Measurements from ENCODE around the gene NPAS3. TPM values are rescaled to one million over a fixed set of nuclear protein-coding genes. Genes with fewer than 3 reads are reported as not detected.

The NPAS3 gene
- total and polyA plus RNA-seq, 10 donors, result 0.13 to 9.5 (median 2.9) TPM

DNA sequence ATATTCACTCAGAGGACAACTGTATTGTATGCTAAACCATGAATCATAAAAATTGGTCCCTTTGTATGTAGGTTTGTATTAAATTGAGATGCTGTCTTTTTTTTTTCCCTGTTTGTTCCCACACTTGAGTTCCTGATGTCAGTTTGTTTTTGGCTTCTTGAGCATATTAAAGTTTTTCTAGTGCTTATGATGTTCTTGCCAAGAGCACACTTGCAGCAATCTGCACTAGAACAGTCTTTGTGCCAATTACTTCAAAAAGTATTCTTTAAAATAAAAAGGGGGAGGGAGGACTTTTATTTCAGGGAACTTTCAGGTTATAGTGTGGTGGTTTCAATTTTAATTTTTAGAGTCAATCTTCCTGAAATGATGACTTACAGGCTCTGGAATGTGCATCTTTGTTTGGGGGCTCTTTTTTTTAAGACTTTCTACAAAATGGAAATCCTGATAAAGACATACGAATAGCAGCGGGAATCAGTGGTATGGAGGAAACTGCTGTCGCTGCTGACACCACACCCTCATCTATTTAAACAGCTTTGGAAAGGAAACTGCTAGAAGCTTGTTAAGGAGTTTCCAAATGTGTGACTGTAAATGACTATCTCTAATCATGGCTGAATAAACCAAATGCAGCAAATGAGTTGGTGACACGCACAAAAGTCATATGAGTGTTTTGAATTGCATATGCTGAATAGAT, 823.6 kb downstream of the NPAS3 start:
- peak overlapping the region in 2 of 8 donors; percentile 16 to 34 for H3K27ac ChIP-seq
- no peak overlapping the region for H3K4me3 ChIP-seq
- H3K9me3 ChIP-seq, result no peaks in the 10 kb centered on the region
- TF ChIP-seq POLR2A (IDR thresholded peaks at IDR 0.05) (no peak), POLR2AphosphoS5 (IDR thresholded peaks at IDR 0.05) (no peak)
- TF ChIP-seq, protein P1, sequence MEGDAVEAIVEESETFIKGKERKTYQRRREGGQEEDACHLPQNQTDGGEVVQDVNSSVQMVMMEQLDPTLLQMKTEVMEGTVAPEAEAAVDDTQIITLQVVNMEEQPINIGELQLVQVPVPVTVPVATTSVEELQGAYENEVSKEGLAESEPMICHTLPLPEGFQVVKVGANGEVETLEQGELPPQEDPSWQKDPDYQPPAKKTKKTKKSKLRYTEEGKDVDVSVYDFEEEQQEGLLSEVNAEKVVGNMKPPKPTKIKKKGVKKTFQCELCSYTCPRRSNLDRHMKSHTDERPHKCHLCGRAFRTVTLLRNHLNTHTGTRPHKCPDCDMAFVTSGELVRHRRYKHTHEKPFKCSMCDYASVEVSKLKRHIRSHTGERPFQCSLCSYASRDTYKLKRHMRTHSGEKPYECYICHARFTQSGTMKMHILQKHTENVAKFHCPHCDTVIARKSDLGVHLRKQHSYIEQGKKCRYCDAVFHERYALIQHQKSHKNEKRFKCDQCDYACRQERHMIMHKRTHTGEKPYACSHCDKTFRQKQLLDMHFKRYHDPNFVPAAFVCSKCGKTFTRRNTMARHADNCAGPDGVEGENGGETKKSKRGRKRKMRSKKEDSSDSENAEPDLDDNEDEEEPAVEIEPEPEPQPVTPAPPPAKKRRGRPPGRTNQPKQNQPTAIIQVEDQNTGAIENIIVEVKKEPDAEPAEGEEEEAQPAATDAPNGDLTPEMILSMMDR (IDR thresholded peaks at IDR 0.05 in 8 of 11, conservative IDR thresholded peaks at IDR 0.05 in 3 of 11), result no peak
- H3K4me1 ChIP-seq, result peaks cover 0 to 7% (median 0%) of the 10 kb centered on the region in 6 donors
- 36 to 62% (median 60%) methylated on average over 4 of the region's 4 CpGs for WGBS, 5 donors
- no peak for DNase-seq
- no peaks in the 10 kb centered on the region for H3K27me3 ChIP-seq (replicated peaks in 1 of 7)
- no peaks in the 10 kb centered on the region for H3K36me3 ChIP-seq
- intact Hi-C loops (cut with DNase I; ENCODE audit: low total_unique reads), result no loop called here

DNA sequence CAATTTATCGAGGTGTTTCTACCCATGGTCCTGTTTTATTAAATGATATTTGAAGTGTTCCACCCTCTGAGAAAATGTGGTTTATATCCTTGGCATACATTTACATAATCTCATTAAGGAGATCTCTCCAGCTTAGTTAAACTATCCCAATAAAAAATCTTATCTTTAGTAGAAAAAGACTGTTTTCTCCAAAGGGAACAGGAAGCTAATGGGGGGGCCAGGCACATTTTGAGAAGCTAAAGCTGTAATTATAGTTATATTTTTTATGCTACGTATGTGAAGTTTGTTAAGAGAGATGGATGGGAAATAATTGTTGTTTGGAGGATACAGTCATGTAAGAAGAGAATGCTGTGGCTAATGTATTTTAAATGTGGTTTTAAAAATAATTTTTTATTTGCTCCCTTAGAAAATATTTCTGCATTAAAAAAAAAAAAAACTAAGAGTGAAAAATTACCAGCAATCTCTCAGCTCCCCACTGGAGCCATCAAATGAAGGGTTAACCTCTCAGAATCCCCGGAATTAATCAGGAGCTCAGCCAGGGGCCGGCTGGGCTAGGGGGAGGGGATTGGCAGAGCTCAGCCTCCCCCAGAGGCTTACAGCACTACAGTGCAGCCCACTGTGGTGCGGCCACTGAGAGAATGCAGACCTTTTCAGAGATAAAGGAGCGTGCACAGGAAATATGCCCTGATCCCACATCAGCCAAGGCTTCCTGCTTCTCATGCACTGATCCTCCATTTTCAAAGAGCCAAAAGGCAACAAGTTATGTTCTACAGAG, 826.4 kb downstream of the NPAS3 start:
- Histone ChIP-seq H3K27me3 (replicated peaks in 1 of 7) (no peaks in the 10 kb centered on the region), H3K27ac (peak overlapping the region in 2 of 8 donors; percentile 14 to 16), H3K4me1 (peaks cover 0 to 7% (median 2%) of the 10 kb centered on the region in 6 donors), H3K9me3 (no peaks in the 10 kb centered on the region), H3K36me3 (no peaks in the 10 kb centered on the region), H3K4me3 (no peak overlapping the region)
- DNase-seq, result no peak
- WGBS, 5 donors, result 23 to 34% (median 29%) methylated on average over 6 of the region's 6 CpGs
- TF ChIP-seq POLR2AphosphoS5 (IDR thresholded peaks at IDR 0.05) (peak in 1 of 3 donors; percentile 11), POLR2A (IDR thresholded peaks at IDR 0.05) (no peak)
- intact Hi-C loops (cut with DNase I; ENCODE audit: low total_unique reads), result no loop called here

DNA sequence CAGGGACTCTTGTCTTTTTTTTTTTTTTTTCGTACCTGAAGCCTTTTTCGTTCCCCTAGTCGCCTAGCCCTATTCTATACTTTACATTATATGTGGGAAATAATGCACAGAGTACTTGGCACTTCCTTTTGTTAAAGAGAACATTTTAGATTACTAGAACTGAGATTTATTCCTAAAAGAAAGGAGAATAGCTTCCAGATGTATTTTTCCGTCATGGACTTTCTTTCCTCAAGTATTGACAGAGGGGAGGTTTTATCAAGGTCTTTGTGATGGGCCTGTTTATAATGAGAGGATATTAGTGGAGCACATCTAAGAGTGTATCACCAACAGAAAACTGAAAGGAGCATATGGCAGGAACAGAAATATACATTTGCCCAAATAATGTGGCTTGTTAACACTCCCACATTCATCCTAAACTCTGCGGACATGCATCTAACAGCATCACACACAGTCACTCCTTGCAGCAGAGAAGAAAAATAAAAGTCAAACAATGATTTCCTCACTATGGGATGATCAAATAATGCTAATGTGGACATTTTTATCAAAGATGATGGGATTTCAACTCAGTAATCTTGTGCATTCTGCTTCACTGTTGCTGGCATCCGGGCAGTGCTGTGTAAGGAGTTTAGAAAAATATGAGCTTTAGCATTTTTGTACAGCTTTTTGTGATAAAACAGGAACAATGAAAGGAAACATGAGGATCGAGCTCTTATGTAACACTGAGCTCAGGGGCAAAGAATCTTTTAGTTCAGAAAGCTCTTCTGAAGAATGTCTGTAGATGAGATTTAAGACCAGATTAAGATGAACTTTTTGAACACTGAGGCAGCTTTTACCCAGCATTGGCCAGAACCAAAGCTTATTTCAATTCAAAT, 829.1 kb downstream of the NPAS3 start:
- TF ChIP-seq, protein P1 (IDR thresholded peaks at IDR 0.05 in 8 of 11, conservative IDR thresholded peaks at IDR 0.05 in 3 of 11), result no peak
- no peak for TF ChIP-seq POLR2A (IDR thresholded peaks at IDR 0.05)
- TF ChIP-seq POLR2AphosphoS5 (IDR thresholded peaks at IDR 0.05), result no peak
- WGBS, 5 donors, result 70 to 72% (median 71%) methylated on average over 7 of the region's 7 CpGs
- peak overlapping the region in 2 of 8 donors; percentile 5 to 27 for H3K27ac ChIP-seq
- H3K27me3 ChIP-seq (replicated peaks in 1 of 7), result no peaks in the 10 kb centered on the region
- no peak for DNase-seq
- H3K4me1 ChIP-seq, result peaks cover 0 to 7% (median 2%) of the 10 kb centered on the region in 6 donors
- intact Hi-C loops (cut with DNase I; ENCODE audit: low total_unique reads), result no loop called here
- no peak overlapping the region for H3K4me3 ChIP-seq
- H3K9me3 ChIP-seq, result no peaks in the 10 kb centered on the region
- no peaks in the 10 kb centered on the region for H3K36me3 ChIP-seq

DNA sequence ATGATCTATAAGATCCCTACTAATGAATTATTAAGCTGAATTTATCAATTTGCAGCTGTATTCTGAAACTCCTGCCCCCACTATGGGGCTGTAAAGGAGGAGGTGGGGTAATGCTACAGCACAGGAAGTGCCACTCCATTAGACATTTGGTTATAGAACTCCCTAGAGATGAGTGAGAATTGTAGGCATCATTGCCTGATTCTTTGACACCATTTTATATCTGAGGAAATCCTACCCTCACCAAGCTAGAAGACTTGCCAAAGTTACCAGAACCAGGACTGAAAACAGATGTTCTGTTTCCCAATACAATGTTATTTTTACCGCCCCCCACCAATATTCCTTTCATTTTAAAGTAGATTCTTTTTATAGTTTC, 829.8 kb downstream of the NPAS3 start:
- TF ChIP-seq POLR2AphosphoS5 (IDR thresholded peaks at IDR 0.05) (no peak), POLR2A (IDR thresholded peaks at IDR 0.05) (no peak)
- TF ChIP-seq, protein P1 (IDR thresholded peaks at IDR 0.05 in 8 of 11, conservative IDR thresholded peaks at IDR 0.05 in 3 of 11), result no peak
- Histone ChIP-seq H3K27ac (peak overlapping the region in 2 of 8 donors; percentile 5 to 27), H3K4me3 (no peak overlapping the region), H3K27me3 (replicated peaks in 1 of 7) (no peaks in the 10 kb centered on the region), H3K9me3 (no peaks in the 10 kb centered on the region), H3K4me1 (peaks cover 0 to 7% (median 2%) of the 10 kb centered on the region in 6 donors), H3K36me3 (no peaks in the 10 kb centered on the region)
- intact Hi-C loops (cut with DNase I; ENCODE audit: low total_unique reads), result no loop called here
- DNase-seq, result no peak
- 52 to 94% (median 81%) methylated on average over 1 of the region's 1 CpG for WGBS, 5 donors
